Naive thymus-derived CD4-positive, alpha-beta T cell (primary cell): ENCODE measurements around the gene CLUH. TPM values are rescaled to one million over a fixed set of nuclear protein-coding genes. Genes with fewer than 3 reads are reported as not detected.

Experiments used
- ATAC-seq: fragments of 150-1000 bp; cut with Tn5 transposase; 2 replicates; pipeline ENCODE4 v1.10.0; 2021; ENCODE audit warnings: mild to moderate bottlenecking, moderate library complexity
- CTCF ChIA-PET: fragments of 350-600 bp; sonication (Branson Sonifier 250); formaldehyde crosslinking; loops from one replicate; lab custom pipeline; 2021; ENCODE audit warnings: antibody characterized with exemption; lab: Charles Lee
- POLR2A ChIA-PET: fragments of 350-600 bp; sonication (Branson Sonifier 250); formaldehyde crosslinking; loops from one replicate; lab custom pipeline; 2021; ENCODE audit warnings: antibody characterized with exemption, inconsistent platforms; lab: Charles Lee
- DNase-seq, 9 donors: peaks; one replicate each; pipeline versions ENCODE4 v3.0.0 to v3.0.0-alpha.2; 2020 to 2022; ENCODE audit warnings: mixed read lengths in 1 of 9
- H3K27ac ChIP-seq: one replicate; pipeline ENCODE4 v1.7.0; 2013; ENCODE audit warnings: mild to moderate bottlenecking, low read depth, low read length, moderate library complexity
- H3K27me3 ChIP-seq, 2 donors: one replicate each; pipeline ENCODE4 v1.7.0; 2013; ENCODE audit warnings: low read length in 2 of 2, mild to moderate bottlenecking in 2 of 2, moderate library complexity in 2 of 2; ENCODE audit not compliant: control insufficient read depth in 2 of 2, insufficient read depth in 2 of 2
- H3K36me3 ChIP-seq, 3 experiments: 1 replicate in 2 of 3; 2 replicates in 1 of 3; pipeline ENCODE4 v1.7.0; 2013; ENCODE audit warnings: low read length in 3 of 3, mild to moderate bottlenecking in 3 of 3, moderate library complexity in 1 of 3; ENCODE audit not compliant: insufficient read depth in 3 of 3, control insufficient read depth in 2 of 3
- H3K4me1 ChIP-seq, 2 donors: one replicate each; pipeline ENCODE4 v1.7.0; 2013; ENCODE audit warnings: low read length in 2 of 2, mild to moderate bottlenecking in 2 of 2, moderate library complexity in 1 of 2; ENCODE audit not compliant: control insufficient read depth in 2 of 2, insufficient read depth in 2 of 2
- H3K4me3 ChIP-seq: 2 replicates; pipeline ENCODE4 v1.7.0; 2013; ENCODE audit warnings: mild to moderate bottlenecking, low read length
- H3K9me3 ChIP-seq, 3 experiments: 1 replicate in 2 of 3; 2 replicates in 1 of 3; pipeline ENCODE4 v1.7.0; 2013; ENCODE audit warnings: low read length in 3 of 3; ENCODE audit not compliant: control insufficient read depth in 2 of 3
- H3K27ac Mint-ChIP-seq, 9 donors: one replicate each; pipeline ENCODE4 v1.8.0; 2020 to 2022; ENCODE audit warnings: mixed read lengths in 9 of 9, mild to moderate bottlenecking in 8 of 9, moderate library complexity in 5 of 9, inconsistent platforms in 2 of 9
- H3K27me3 Mint-ChIP-seq, 5 donors: one replicate each; pipeline ENCODE4 v1.8.0; 2021 to 2022; ENCODE audit warnings: mixed read lengths in 5 of 5, mild to moderate bottlenecking in 1 of 5
- H3K36me3 Mint-ChIP-seq, 5 donors: one replicate each; pipeline ENCODE4 v1.8.0; 2020 to 2022; ENCODE audit warnings: mixed read lengths in 5 of 5, mild to moderate bottlenecking in 3 of 5, inconsistent platforms in 1 of 5
- H3K4me1 Mint-ChIP-seq, 7 donors: one replicate each; pipeline ENCODE4 v1.8.0; 2020 to 2022; ENCODE audit warnings: mixed read lengths in 7 of 7, mild to moderate bottlenecking in 3 of 7, inconsistent platforms in 1 of 7
- H3K4me3 Mint-ChIP-seq, 10 donors: one replicate each; pipeline ENCODE4 v1.8.0; 2020 to 2022; ENCODE audit warnings: mild to moderate bottlenecking in 10 of 10, mixed read lengths in 10 of 10, moderate library complexity in 6 of 10, inconsistent platforms in 2 of 10
- H3K9me3 Mint-ChIP-seq, 11 donors: one replicate each; pipeline ENCODE4 v1.8.0; 2020 to 2022; ENCODE audit warnings: mixed read lengths in 11 of 11, mild to moderate bottlenecking in 4 of 11, inconsistent platforms in 1 of 11, moderate library complexity in 1 of 11
- intact Hi-C, 2 donors: fragments of 100-400 bp; cut with micrococcal nuclease; formaldehyde crosslinking; loops; one replicate each; pipeline ENCODE4 v1.15.1; 2023
- polyA plus RNA-seq, 2 donors: library from polyadenylated mRNA; unstranded; fragments of 300-500 nt; fragmentation: Illumina TruSeq; gene quantifications; one replicate each; pipeline ENCODE4 v1.2.3, GENCODE V29; 2021
- total RNA-seq, 6 experiments: library from RNA in 5 of 6; stranded (reverse) in 5 of 6; gene quantifications; 1 replicate in 5 of 6; 2 replicates in 1 of 6; pipeline ENCODE4 v1.2.3 and lab custom pipeline; 2021 to 2026

Gene CLUH
- total and polyA plus RNA-seq, 7 experiments from 2014 or later, result 4.9 to 71.1 (median 45.8) TPM

GRCh38 chr17:2749058-2749783 is 37.7 kb upstream of the CLUH start, which contains the start of gene CCDC92B:
Gene CCDC92B, minus strand, starts transcription at chr17:2749652. Its CDS starts 14,507 bp downstream, at chr17:2735145.
- Histone ChIP-seq H3K27me3 (no peaks in the 10 kb centered on the region), H3K4me3 (no peak within 1 kb of the TSS), H3K4me1 (no peaks in the 10 kb centered on the region), H3K36me3 (no peaks in the 10 kb centered on the region), H3K9me3 (no peaks in the 10 kb centered on the region), H3K27ac (no peak within 1 kb of the TSS)
- intact Hi-C loops, result loop anchor here in 1 of 2 donors (1.0 kb wide), 1 partner anchor 38 kb away; the partner anchor contains the start of gene CLUH
- Mint-ChIP-seq H3K36me3 (peaks cover 0 to 3% (median 0%) of the 10 kb centered on the region in 5 donors), H3K4me1 (peaks cover 0 to 9% (median 0%) of the 10 kb centered on the region in 7 donors), H3K27ac (no peak within 1 kb of the TSS), H3K4me3 (peak within 1 kb of the TSS in 2 of 10 donors; percentile 18 to 19), H3K9me3 (peaks cover 0 to 9% (median 0%) of the 10 kb centered on the region in 11 donors), H3K27me3 (peaks cover 46 to 66% (median 62%) of the 10 kb centered on the region in 5 donors)
- ATAC-seq (no peak), DNase-seq (no peak)
- ChIA-PET CTCF (no interaction called here), POLR2A (no interaction called here)

- H3K36me3 ChIP-seq, result no peaks in the 10 kb centered on the region
- ChIA-PET POLR2A (no interaction called here), CTCF (interaction anchor here (0.7 kb wide), 1 partner anchor 1671 kb away, joined by 3 read pairs; no protein-coding TSS in a partner anchor)
- no peaks in the 10 kb centered on the region for H3K9me3 ChIP-seq
- H3K4me1 ChIP-seq, result no peaks in the 10 kb centered on the region
- peaks cover 42 to 54% (median 48%) of the 10 kb centered on the region in 5 donors for H3K27me3 Mint-ChIP-seq
- H3K27ac ChIP-seq, result no peak overlapping the region
- no peak overlapping the region for H3K27ac Mint-ChIP-seq
- no peak for ATAC-seq
- peaks cover 0 to 3% (median 0%) of the 10 kb centered on the region in 5 donors for H3K36me3 Mint-ChIP-seq
- H3K9me3 Mint-ChIP-seq, result peaks cover 0 to 11% (median 0%) of the 10 kb centered on the region in 11 donors
- no peaks in the 10 kb centered on the region for H3K27me3 ChIP-seq
- H3K4me3 Mint-ChIP-seq, result no peak overlapping the region
- intact Hi-C loops, result no loop called here
- no peak overlapping the region for H3K4me3 ChIP-seq
- peaks cover 0 to 5% (median 0%) of the 10 kb centered on the region in 7 donors for H3K4me1 Mint-ChIP-seq
- no peak for DNase-seq
Measured at GRCh38 chr17:2745317-2746037, 33.9 kb upstream of the CLUH start.

- intact Hi-C loops, result no loop called here
- no peaks in the 10 kb centered on the region for H3K4me1 ChIP-seq
- H3K27me3 Mint-ChIP-seq, result peaks cover 2 to 16% (median 8%) of the 10 kb centered on the region in 5 donors
- H3K27ac ChIP-seq, result no peak overlapping the region
- H3K4me3 ChIP-seq, result no peak overlapping the region
- H3K27ac Mint-ChIP-seq, result no peak overlapping the region
- peaks cover 0 to 2% (median 0%) of the 10 kb centered on the region in 7 donors for H3K4me1 Mint-ChIP-seq
- peaks cover 0 to 8% (median 0%) of the 10 kb centered on the region in 5 donors for H3K36me3 Mint-ChIP-seq
- ATAC-seq, result no peak
- H3K36me3 ChIP-seq, result no peaks in the 10 kb centered on the region
- H3K9me3 Mint-ChIP-seq, result peaks cover 0 to 2% (median 0%) of the 10 kb centered on the region in 11 donors
- H3K9me3 ChIP-seq, result no peaks in the 10 kb centered on the region
- ChIA-PET CTCF (interaction anchor here (1.1 kb wide), 1 partner anchor 13 kb away, joined by 3 read pairs; no protein-coding TSS in a partner anchor), POLR2A (no interaction called here)
- no peak for DNase-seq
- no peaks in the 10 kb centered on the region for H3K27me3 ChIP-seq
- H3K4me3 Mint-ChIP-seq, result no peak overlapping the region
Measured at GRCh38 chr17:2737693-2738092, 26.1 kb upstream of the CLUH start.

GRCh38 chr17:2736956-2737355 is 25.4 kb upstream of the CLUH start:
- Mint-ChIP-seq H3K4me1 (peaks cover 0 to 2% (median 0%) of the 10 kb centered on the region in 7 donors), H3K36me3 (peaks cover 0 to 8% (median 0%) of the 10 kb centered on the region in 5 donors), H3K27ac (no peak overlapping the region), H3K9me3 (no peaks in the 10 kb centered on the region), H3K27me3 (peaks cover 0 to 13% (median 3%) of the 10 kb centered on the region in 5 donors), H3K4me3 (no peak overlapping the region)
- CTCF ChIA-PET, result interaction anchor here (0.6 kb wide), 1 partner anchor 490 kb away, joined by 3 read pairs; no protein-coding TSS in a partner anchor
- DNase-seq, result no peak
- Histone ChIP-seq H3K4me3 (no peak overlapping the region), H3K36me3 (no peaks in the 10 kb centered on the region), H3K4me1 (no peaks in the 10 kb centered on the region), H3K9me3 (no peaks in the 10 kb centered on the region), H3K27me3 (no peaks in the 10 kb centered on the region), H3K27ac (no peak overlapping the region)
- intact Hi-C loops, result no loop called here
- ATAC-seq, result no peak
- POLR2A ChIA-PET, result no interaction called here

- Histone ChIP-seq H3K36me3 (no peaks in the 10 kb centered on the region), H3K4me3 (no peak overlapping the region), H3K4me1 (no peaks in the 10 kb centered on the region), H3K27me3 (no peaks in the 10 kb centered on the region), H3K27ac (no peak overlapping the region), H3K9me3 (no peaks in the 10 kb centered on the region)
- Mint-ChIP-seq H3K4me3 (no peak overlapping the region), H3K4me1 (peaks cover 0 to 2% (median 0%) of the 10 kb centered on the region in 7 donors), H3K27me3 (peaks cover 0 to 10% (median 0%) of the 10 kb centered on the region in 5 donors), H3K27ac (no peak overlapping the region), H3K36me3 (peaks cover 0 to 8% (median 0%) of the 10 kb centered on the region in 5 donors), H3K9me3 (no peaks in the 10 kb centered on the region)
- ATAC-seq (no peak), DNase-seq (no peak)
- CTCF ChIA-PET, result no interaction called here
- POLR2A ChIA-PET, result no interaction called here
- intact Hi-C loops, result no loop called here
Measured at GRCh38 chr17:2735896-2736295, 24.3 kb upstream of the CLUH start.

- Histone ChIP-seq H3K27ac (no peak overlapping the region), H3K4me1 (no peaks in the 10 kb centered on the region), H3K4me3 (no peak overlapping the region), H3K27me3 (no peaks in the 10 kb centered on the region), H3K9me3 (no peaks in the 10 kb centered on the region), H3K36me3 (no peaks in the 10 kb centered on the region)
- CTCF ChIA-PET, result no interaction called here
- H3K9me3 Mint-ChIP-seq, result no peaks in the 10 kb centered on the region
- no peak for DNase-seq
- no peak for ATAC-seq
- H3K4me1 Mint-ChIP-seq, result peaks cover 0 to 2% (median 0%) of the 10 kb centered on the region in 7 donors
- intact Hi-C loops, result no loop called here
- H3K36me3 Mint-ChIP-seq, result peaks cover 0 to 8% (median 0%) of the 10 kb centered on the region in 5 donors
- H3K27me3 Mint-ChIP-seq, result peaks cover 0 to 12% (median 0%) of the 10 kb centered on the region in 5 donors
- no peak overlapping the region for H3K4me3 Mint-ChIP-seq
- POLR2A ChIA-PET, result no interaction called here
- H3K27ac Mint-ChIP-seq, result no peak overlapping the region
Measured at GRCh38 chr17:2734939-2735338, 23.4 kb upstream of the CLUH start.
